GM19452 (cell line): ENCODE measurements around the gene HIC1.
"Not testable (repeated sequence)": the region's sequence is repeated elsewhere in the genome, so short reads cannot be mapped to it uniquely, and the experiment has no call there.

Experiments used
- ATAC-seq: cut with Tn5 transposase; IDR thresholded peaks from one replicate; pipeline ENCODE4 v1.9.1; 2021; ENCODE audit not compliant: unreplicated experiment

The HIC1 gene

GRCh38 chr17:2054512-2055291 lies at the start of gene HIC1:
Gene HIC1 (plus strand): TSS chr17:2055103. CDS start chr17:2056691, 1,588 bp downstream.
- peak; percentile 39 for ATAC-seq

- no peak for ATAC-seq
Measured at GRCh38 chr17:2008332-2009126, 46.4 kb upstream of the HIC1 start.

GRCh38 chr17:2009737-2010136 lies 45.2 kb upstream of the HIC1 start:
- no peak for ATAC-seq

GRCh38 chr17:2011411-2012371 lies 43.2 kb upstream of the HIC1 start:
- no peak for ATAC-seq

- ATAC-seq = no peak
Measured at GRCh38 chr17:2012499-2012898, 42.4 kb upstream of the HIC1 start.

- ATAC-seq = not testable (repeated sequence)
Measured at GRCh38 chr17:2013220-2013993, 41.5 kb upstream of the HIC1 start.

- no peak for ATAC-seq
Measured at GRCh38 chr17:2013994-2014317, 40.9 kb upstream of the HIC1 start.

- no peak for ATAC-seq
Measured at GRCh38 chr17:2015314-2015713, 39.6 kb upstream of the HIC1 start.

- ATAC-seq = no peak
Measured at GRCh38 chr17:2016494-2016893, 38.4 kb upstream of the HIC1 start.

- ATAC-seq = no peak
Measured at GRCh38 chr17:2017274-2017941, 37.5 kb upstream of the HIC1 start.

GRCh38 chr17:2018716-2019510 lies 36.0 kb upstream of the HIC1 start:
- no peak for ATAC-seq

GRCh38 chr17:2019723-2020122 lies 35.2 kb upstream of the HIC1 start:
- no peak for ATAC-seq

GRCh38 chr17:2020721-2021120 lies 34.2 kb upstream of the HIC1 start:
- ATAC-seq = no peak

GRCh38 chr17:2022647-2023240 lies 32.2 kb upstream of the HIC1 start:
- ATAC-seq = no peak

- ATAC-seq = no peak
Measured at GRCh38 chr17:2023256-2023655, 31.6 kb upstream of the HIC1 start.

GRCh38 chr17:2023692-2024571 lies 31.0 kb upstream of the HIC1 start:
- no peak for ATAC-seq

GRCh38 chr17:2024572-2025219 lies 30.2 kb upstream of the HIC1 start:
- no peak for ATAC-seq
